ENCODE results near the gene LYPLA2. TPM values are rescaled to one million over a fixed set of nuclear protein-coding genes. Genes with fewer than 3 reads are reported as not detected.

LYPLA2 gene
- polyA plus RNA-seq, 1 of the 3 experiments (the other 2 are of a cell fraction), result 109 TPM

GRCh38 chr1:23800400-23801337 is 9.7 kb downstream of the LYPLA2 start, which contains the start of gene GALE (continued):
- TF ChIP-seq RFX5 (IDR thresholded peaks at IDR 0.05; ENCODE audit: low read length) (no peak), CTCF (IDR thresholded peaks at IDR 0.05) (no peak), REST (IDR thresholded peaks at IDR 0.05; ENCODE audit: low read depth, low read length) (peak; percentile 35; the same call in 1 of the 2 replicates), FOXM1 (IDR thresholded peaks at IDR 0.05; ENCODE audit: low read depth) (no peak), EP300 (IDR thresholded peaks at IDR 0.05; ENCODE audit: borderline replicate concordance in 1 of 2, low read depth in 1 of 2, low read length in 1 of 2) (0 out of 4 replicates have a peak, but pooled peaks of 1 of the 2 experiments have one; percentile 9), TCF12 (IDR thresholded peaks at IDR 0.05) (peak; percentile 19; the same call in 1 of the 2 replicates), MXI1 (IDR thresholded peaks at IDR 0.05; ENCODE audit: low read depth, low read length) (peak; percentile 91)

GRCh38 chr1:23801338-23801748 is 10.4 kb downstream of the LYPLA2 start:
- peak overlapping the region; percentile 72 for H3K9ac ChIP-seq
- H3K79me2 ChIP-seq (ENCODE audit: insufficient read depth), result no peaks in the 10 kb centered on the region; the same call in 1 of the 2 replicates
- peaks cover 15% of the 10 kb centered on the region for H3F3A ChIP-seq (replicated peaks; ENCODE audit: insufficient read depth)
- H3K9me3 ChIP-seq, result no peaks in the 10 kb centered on the region
- peak overlapping the region; percentile 71 to 89 for H3K4me3 ChIP-seq (ENCODE audit: low read depth in 2 of 2, low read length in 1 of 2)
- CTCF ChIA-PET, result interaction anchor here (0.9 to 5.7 kb wide), 10 partner anchors 9 to 227 kb away, joined by 3 to 47 read pairs (median 4); partner anchors contain the start of gene FUCA1
- DNase-seq, result peak; percentile 37
- 29% methylated on average over 7 of the region's 19 CpGs for WGBS (ENCODE audit: low lambda C conversion rate)
- H2AFZ ChIP-seq (ENCODE audit: low read depth), result peak overlapping the region; percentile 98
- POLR2A ChIA-PET, result interaction anchor here (1.5 to 4.1 kb wide), 5 partner anchors 10 to 158 kb away, joined by 3 to 24 read pairs (median 7); partner anchors contain the start of genes HMGCL, LYPLA2, PITHD1 and PNRC2
- no peaks in the 10 kb centered on the region for H3K9me2 ChIP-seq
- H3K27me3 ChIP-seq (ENCODE audit: insufficient read depth), result no peaks in the 10 kb centered on the region
- TF ChIP-seq EP300 (IDR thresholded peaks at IDR 0.05; ENCODE audit: borderline replicate concordance in 1 of 2, low read depth in 1 of 2, low read length in 1 of 2), result no peak
- peak; percentile 42; the same call in 1 of the 2 replicates for TF ChIP-seq MXI1 (IDR thresholded peaks at IDR 0.05; ENCODE audit: low read depth, low read length)
- peak overlapping the region; percentile 100 for H3K4me2 ChIP-seq
- H3K4me1 ChIP-seq (ENCODE audit: control insufficient read depth in 1 of 2, insufficient read depth in 2 of 2, low read depth in 1 of 2, low read length in 1 of 2), result peaks cover 5 to 30% of the 10 kb centered on the region in 2 experiments; a peak in 1 of 4 replicates
- peaks cover 5 to 18% of the 10 kb centered on the region in 2 experiments for H3K36me3 ChIP-seq (replicated peaks in 1 of 2; ENCODE audit: control insufficient read depth in 1 of 2, insufficient read depth in 2 of 2, low read length in 1 of 2)
- H3K27ac ChIP-seq (ENCODE audit: low read depth in 2 of 2, low read length in 1 of 2), result peak overlapping the region; percentile 73 to 89; a peak in 3 of 4 replicates
- no peaks in the 10 kb centered on the region for H4K20me1 ChIP-seq (ENCODE audit: insufficient read depth)

All from SK-N-SH (cell line).